Right cardiac atrium (tissue), 5 donors: Measurements from ENCODE around the gene CCDC158. TPM values are rescaled to one million over a fixed set of nuclear protein-coding genes. Genes with fewer than 3 reads are reported as not detected.
"Not testable (repeated sequence)": the region's sequence is repeated elsewhere in the genome, so short reads cannot be mapped to it uniquely, and the experiment has no call there.

Experiments
- ATAC-seq, 2 donors: fragments of 200-7000 bp; cut with Tn5 transposase; one replicate each; pipeline versions ENCODE4 v1.8.0 to v1.9.1; 2020; ENCODE audit warnings: moderate library complexity in 2 of 2, mild to moderate bottlenecking in 1 of 2
- DNase-seq, 3 donors: peaks; one replicate each; pipeline ENCODE4 v3.0.0-alpha.2; 2020
- H3K27ac ChIP-seq: one replicate; pipeline ENCODE4 v1.5.1; 2013; ENCODE audit warnings: mild to moderate bottlenecking, low read length, control low read depth, moderate library complexity
- H3K27me3 ChIP-seq: one replicate; pipeline ENCODE4 v1.6.1; 2013; ENCODE audit not compliant: control insufficient read depth, insufficient read depth
- H3K4me1 ChIP-seq: one replicate; pipeline ENCODE4 v1.6.1; 2013; ENCODE audit warnings: low read length; ENCODE audit not compliant: control insufficient read depth, insufficient read depth
- H3K4me3 ChIP-seq: one replicate; pipeline ENCODE4 v1.5.1; 2013; ENCODE audit warnings: low read length, control low read depth
- H3K9me3 ChIP-seq: one replicate; pipeline ENCODE4 v1.6.1; 2013; ENCODE audit warnings: low read length; ENCODE audit not compliant: control insufficient read depth
- WGBS: extraction: QIAGEN DNeasy Blood & Tissue Kit; methylation state at CpG from one replicate; pipeline ENCODE4 v1.1.7; 2013; 5-methylcytosine and 5-hydroxymethylcytosine counted together
- intact Hi-C, 4 donors: fragments of 100-400 bp; cut with DNase I; formaldehyde crosslinking; loops; one replicate each; pipeline versions ENCODE4 v1.11.0 to v1.14.0; 2022 to 2023
- polyA plus RNA-seq: library from polyadenylated mRNA; stranded (reverse); fragments of 200-250 nt; gene quantifications from one replicate; pipeline ENCODE4 v1.2.3, GENCODE V29; 2013
- total RNA-seq, 4 donors: library from RNA; stranded (reverse); fragmentation: NEBNext Ultra II Directional; extraction: Animal tissue kit (Norgen Biotek cat#: 25700); gene quantifications; one replicate each; pipeline ENCODE4 v1.2.1, GENCODE V29; 2021
- donor health status: healthy with polysubstance abuse.
- donor health status: DM: no; HTN: yes; CAD: no.
- donor health status: DM: no; HTN: no; CAD: no.
- donor health status: DM: no; HTN: yes; CAD: no; lungs with severe emphysema.
- donor health status: DM: yes; HTN: yes; CAD: no.

Gene CCDC158
- total and polyA plus RNA-seq, 5 donors, result 0.07 to 2.0 (median 1.2) TPM

DNA sequence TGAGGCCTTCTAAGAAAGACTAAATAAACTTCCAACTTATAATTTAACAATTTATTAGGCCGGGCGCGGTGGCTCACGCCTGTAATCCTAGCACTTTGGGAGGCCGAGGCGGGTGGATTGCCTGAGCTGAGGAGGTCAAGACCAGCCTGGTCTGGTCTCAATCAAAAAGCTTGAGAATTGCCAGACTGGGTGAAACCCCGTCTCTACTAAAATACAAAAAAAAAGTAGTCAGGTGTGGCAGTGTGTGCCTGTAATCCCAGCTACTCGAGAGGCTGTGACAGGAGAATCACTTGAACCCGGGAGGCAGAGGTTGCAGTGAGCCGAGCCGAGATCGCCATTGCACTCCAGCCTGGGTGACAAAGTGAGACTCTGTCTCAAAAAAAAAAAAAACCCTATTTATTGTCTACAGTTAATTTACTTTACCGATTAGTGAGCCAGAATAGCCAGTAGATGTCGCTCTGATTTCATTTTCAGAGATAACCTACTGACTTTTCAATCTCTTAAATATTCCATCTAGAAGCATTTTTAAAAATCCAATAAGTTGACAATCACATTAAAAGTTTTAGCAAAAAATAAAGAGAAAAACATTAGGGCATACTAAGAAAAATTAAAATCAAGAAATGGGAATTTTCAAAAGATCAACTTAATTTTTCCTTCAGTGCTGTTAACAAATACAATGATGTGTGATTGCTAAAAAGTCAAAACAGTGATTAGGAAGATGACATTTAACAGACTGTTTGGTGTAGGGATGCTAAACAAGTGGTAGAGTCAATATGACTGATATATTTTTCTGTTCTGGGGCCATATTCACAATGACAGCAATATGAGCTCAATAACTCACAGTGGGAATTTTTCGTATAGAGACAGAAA is 9.8 kb upstream of the CCDC158 start:
- no peaks in the 10 kb centered on the region for H3K4me1 ChIP-seq
- no peak overlapping the region for H3K4me3 ChIP-seq
- ATAC-seq (no peak), DNase-seq (no peak)
- intact Hi-C loops, result loop anchor here (2.0 to 10.0 kb wide), 3 partner anchors 72 to 324 kb away; no protein-coding TSS in a partner anchor
- H3K9me3 ChIP-seq, result no peaks in the 10 kb centered on the region
- H3K27ac ChIP-seq, result no peak overlapping the region
- H3K27me3 ChIP-seq, result no peaks in the 10 kb centered on the region
- WGBS, result 40% methylated on average over 15 of the region's 15 CpGs

DNA sequence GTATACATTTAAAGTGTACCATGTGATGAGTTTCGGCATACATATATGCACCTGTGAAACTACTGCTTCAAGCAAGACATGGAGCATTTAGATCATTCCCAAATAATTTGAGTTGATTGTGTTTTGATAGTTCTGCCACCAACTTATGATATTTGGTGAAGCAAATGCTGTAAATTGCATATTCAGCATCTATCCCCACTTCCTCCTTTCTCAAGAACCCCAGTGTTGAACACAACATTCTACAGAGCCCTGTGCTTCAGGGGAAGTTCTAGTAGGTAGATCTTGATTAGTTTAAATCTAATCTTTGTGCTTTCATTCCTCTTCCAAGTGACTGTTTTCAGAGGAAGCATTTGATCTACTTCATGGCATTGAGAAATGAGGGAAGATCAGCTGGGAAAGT is 8.7 kb upstream of the CCDC158 start:
- DNase-seq (no peak), ATAC-seq (no peak)
- H3K27me3 ChIP-seq, result no peaks in the 10 kb centered on the region
- WGBS, result 92% methylated on average over 1 of the region's 1 CpG
- H3K4me3 ChIP-seq, result no peak overlapping the region
- H3K9me3 ChIP-seq, result no peaks in the 10 kb centered on the region
- H3K27ac ChIP-seq, result no peak overlapping the region
- intact Hi-C loops, result loop anchor here (2.0 to 10.0 kb wide), 3 partner anchors 73 to 325 kb away; no protein-coding TSS in a partner anchor
- H3K4me1 ChIP-seq, result no peaks in the 10 kb centered on the region

GRCh38 chr4:76426272-76426671 is 5.3 kb upstream of the CCDC158 start:
- Histone ChIP-seq H3K9me3 (no peaks in the 10 kb centered on the region), H3K27me3 (no peaks in the 10 kb centered on the region), H3K4me1 (no peaks in the 10 kb centered on the region), H3K27ac (no peak overlapping the region), H3K4me3 (no peak overlapping the region)
- intact Hi-C loops, result no loop called here
- 67% methylated on average over 2 of the region's 2 CpGs for WGBS
- DNase-seq (no peak), ATAC-seq (no peak)

DNA sequence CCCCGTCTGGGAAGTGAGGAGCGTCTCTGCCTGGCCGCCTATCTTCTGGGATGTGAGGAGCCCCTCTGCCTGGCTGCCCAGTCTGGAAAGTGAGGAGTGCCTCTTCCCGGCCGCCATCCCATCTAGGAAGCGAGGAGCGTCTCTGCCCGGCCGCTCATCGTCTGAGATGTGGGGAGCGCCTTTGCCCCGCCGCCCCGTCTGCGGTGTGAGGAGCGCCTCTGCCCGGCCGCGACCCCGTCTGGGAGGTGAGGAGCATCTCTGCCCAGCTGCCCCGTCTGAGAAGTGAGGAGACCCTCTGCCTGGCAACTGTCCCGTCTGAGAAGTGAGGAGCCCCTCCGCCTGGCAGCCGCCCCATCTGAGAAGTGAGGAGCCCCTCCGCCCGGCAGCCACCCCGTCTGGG is 2.2 kb upstream of the CCDC158 start:
- intact Hi-C loops, result not testable (repeated sequence)
- 96% methylated on average over 27 of the region's 27 CpGs for WGBS

DNA sequence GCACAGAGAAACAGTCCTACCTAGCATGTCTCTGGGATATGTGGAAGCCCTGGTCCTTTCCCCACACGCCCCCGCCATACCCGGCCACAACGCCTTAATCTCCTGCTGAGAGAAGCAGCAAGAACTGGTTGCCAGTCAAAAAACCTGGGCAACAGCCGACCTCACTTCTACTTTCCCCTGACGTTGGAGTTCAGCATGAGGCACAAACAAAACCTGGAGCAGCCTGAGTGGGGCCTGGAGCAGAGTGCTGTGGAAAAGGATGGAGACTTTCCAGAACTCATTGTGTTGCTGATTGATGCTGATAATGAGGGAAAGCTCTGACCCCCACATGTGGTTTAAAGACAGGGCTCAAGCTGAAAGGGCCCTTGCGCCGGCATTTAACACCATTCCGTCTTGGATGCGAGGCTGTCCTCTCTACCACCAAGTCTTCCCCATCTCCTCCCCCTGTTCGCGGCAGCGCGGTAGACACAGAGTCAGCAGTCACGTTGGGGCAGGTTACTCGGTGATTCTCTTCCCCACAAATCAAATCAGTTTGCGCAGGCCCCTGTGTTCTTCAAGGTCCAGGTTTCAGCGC is 666 bp downstream of the CCDC158 start:
- DNase-seq, result peak in 2 of 3 donors; percentile 35 to 49
- peak; percentile 23 to 26 for ATAC-seq
- no peak overlapping the region for H3K27ac ChIP-seq
- no peaks in the 10 kb centered on the region for H3K4me1 ChIP-seq
- H3K4me3 ChIP-seq, result peak overlapping the region; percentile 41
- no peaks in the 10 kb centered on the region for H3K9me3 ChIP-seq
- WGBS, result 42% methylated on average over 18 of the region's 18 CpGs
- intact Hi-C loops, result no loop called here
- no peaks in the 10 kb centered on the region for H3K27me3 ChIP-seq

More for the DNA sequence above, 2.2 kb upstream of the CCDC158 start:
- H3K27me3 ChIP-seq, H3K27ac ChIP-seq, H3K4me1 ChIP-seq, ATAC-seq, H3K9me3 ChIP-seq, H3K4me3 ChIP-seq: not testable (repeated sequence)
- peak in 1 of 3 donors; percentile 57 for DNase-seq

- H3K4me1 ChIP-seq, result no peaks in the 10 kb centered on the region
- ATAC-seq (no peak), DNase-seq (no peak)
- no peaks in the 10 kb centered on the region for H3K27me3 ChIP-seq
- no peaks in the 10 kb centered on the region for H3K9me3 ChIP-seq
- intact Hi-C loops, result no loop called here
- no peak overlapping the region for H3K27ac ChIP-seq
- no peak overlapping the region for H3K4me3 ChIP-seq
- 89% methylated on average over 3 of the region's 3 CpGs for WGBS
Observed at GRCh38 chr4:76410636-76411035, 10.3 kb downstream of the CCDC158 start.

DNA sequence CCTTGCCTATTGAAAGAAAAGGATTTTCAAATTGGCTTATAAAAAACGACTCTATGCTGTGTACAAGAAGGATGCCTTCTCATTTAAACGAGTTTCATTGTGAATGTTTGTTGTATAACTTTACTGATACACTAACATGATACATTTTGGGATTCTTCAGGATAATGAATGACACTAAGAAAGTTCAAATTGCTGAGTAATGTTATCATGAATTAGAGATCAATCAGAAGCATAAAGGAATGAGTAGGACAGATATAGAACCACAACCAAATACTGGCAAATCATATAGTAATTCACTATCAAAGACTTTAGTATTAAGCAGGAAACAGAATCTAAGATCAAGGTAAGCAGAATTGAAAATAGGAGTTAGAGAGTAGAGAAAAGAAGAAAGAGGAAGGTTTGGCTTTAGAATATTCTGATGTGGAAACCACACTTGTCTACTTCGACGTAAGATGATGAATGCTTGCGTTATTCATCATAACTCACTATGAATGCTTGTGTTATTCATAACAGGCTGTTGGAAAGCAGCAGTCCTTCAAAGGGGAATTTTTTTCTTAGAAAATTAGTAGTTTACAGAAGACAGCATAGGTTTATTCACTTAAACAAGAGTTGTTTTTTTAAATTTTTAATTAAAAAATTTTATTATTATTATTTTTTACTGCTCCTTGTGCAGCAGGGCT is 13.4 kb downstream of the CCDC158 start:
- WGBS, result 68% methylated on average over 5 of the region's 5 CpGs
- ATAC-seq (no peak), DNase-seq (no peak)
- no peaks in the 10 kb centered on the region for H3K27me3 ChIP-seq
- H3K4me1 ChIP-seq, result no peaks in the 10 kb centered on the region
- intact Hi-C loops, result no loop called here
- no peak overlapping the region for H3K4me3 ChIP-seq
- no peaks in the 10 kb centered on the region for H3K9me3 ChIP-seq
- no peak overlapping the region for H3K27ac ChIP-seq

DNA sequence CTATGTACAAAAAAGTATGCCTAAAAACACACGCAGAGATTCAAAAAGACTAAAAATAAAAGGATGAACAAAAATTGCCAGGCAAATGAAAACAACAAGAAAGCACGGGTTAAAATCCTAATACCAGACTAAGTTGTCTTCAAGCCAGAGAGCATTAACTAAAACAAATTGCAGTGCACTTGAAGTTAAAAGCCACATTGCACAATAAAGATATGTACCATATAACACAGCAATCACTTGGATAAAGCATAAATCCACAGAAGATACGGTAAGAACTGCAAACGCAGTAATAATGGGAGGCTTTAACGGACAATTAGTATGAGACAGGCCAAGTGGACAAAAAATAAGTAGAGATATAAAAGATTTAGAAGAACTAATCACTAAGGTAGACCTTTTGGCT is 14.9 kb downstream of the CCDC158 start:
- no peaks in the 10 kb centered on the region for H3K9me3 ChIP-seq
- DNase-seq (no peak), ATAC-seq (no peak)
- intact Hi-C loops, result no loop called here
- no peak overlapping the region for H3K27ac ChIP-seq
- H3K27me3 ChIP-seq, result no peaks in the 10 kb centered on the region
- no peaks in the 10 kb centered on the region for H3K4me1 ChIP-seq
- WGBS, result 80% methylated on average over 5 of the region's 5 CpGs
- no peak overlapping the region for H3K4me3 ChIP-seq

GRCh38 chr4:76401654-76402053 is 19.3 kb downstream of the CCDC158 start:
- no peak for DNase-seq
- Histone ChIP-seq H3K4me1 (no peaks in the 10 kb centered on the region), H3K9me3 (no peaks in the 10 kb centered on the region), H3K4me3 (no peak overlapping the region), H3K27me3 (no peaks in the 10 kb centered on the region), H3K27ac (no peak overlapping the region)
- intact Hi-C loops, result no loop called here
- no peak for ATAC-seq
- WGBS, result 73% methylated on average over 3 of the region's 3 CpGs

GRCh38 chr4:76388160-76388908 is 32.6 kb downstream of the CCDC158 start:
- Histone ChIP-seq H3K27ac (no peak overlapping the region), H3K4me3 (no peak overlapping the region), H3K4me1 (no peaks in the 10 kb centered on the region), H3K27me3 (no peaks in the 10 kb centered on the region), H3K9me3 (no peaks in the 10 kb centered on the region)
- DNase-seq, result no peak
- ATAC-seq, result no peak
- WGBS, result 74% methylated on average over 3 of the region's 3 CpGs
- intact Hi-C loops, result no loop called here
